Measurements from ENCODE around the gene SLC16A14.

GRCh38 chr2:230068016-230068650, 591 bp downstream of the SLC16A14 start:
- TF ChIP-seq, protein P1, sequence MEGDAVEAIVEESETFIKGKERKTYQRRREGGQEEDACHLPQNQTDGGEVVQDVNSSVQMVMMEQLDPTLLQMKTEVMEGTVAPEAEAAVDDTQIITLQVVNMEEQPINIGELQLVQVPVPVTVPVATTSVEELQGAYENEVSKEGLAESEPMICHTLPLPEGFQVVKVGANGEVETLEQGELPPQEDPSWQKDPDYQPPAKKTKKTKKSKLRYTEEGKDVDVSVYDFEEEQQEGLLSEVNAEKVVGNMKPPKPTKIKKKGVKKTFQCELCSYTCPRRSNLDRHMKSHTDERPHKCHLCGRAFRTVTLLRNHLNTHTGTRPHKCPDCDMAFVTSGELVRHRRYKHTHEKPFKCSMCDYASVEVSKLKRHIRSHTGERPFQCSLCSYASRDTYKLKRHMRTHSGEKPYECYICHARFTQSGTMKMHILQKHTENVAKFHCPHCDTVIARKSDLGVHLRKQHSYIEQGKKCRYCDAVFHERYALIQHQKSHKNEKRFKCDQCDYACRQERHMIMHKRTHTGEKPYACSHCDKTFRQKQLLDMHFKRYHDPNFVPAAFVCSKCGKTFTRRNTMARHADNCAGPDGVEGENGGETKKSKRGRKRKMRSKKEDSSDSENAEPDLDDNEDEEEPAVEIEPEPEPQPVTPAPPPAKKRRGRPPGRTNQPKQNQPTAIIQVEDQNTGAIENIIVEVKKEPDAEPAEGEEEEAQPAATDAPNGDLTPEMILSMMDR (IDR thresholded peaks at IDR 0.05; ENCODE audit: insufficient read depth, low read length, poor library complexity, severe bottlenecking): no peak
- TF ChIP-seq EZH2phosphoT487 (conservative IDR thresholded peaks at IDR 0.05; ENCODE audit: low read length): no peak
